ENCODE measurements around the gene SCNN1B.

DNA sequence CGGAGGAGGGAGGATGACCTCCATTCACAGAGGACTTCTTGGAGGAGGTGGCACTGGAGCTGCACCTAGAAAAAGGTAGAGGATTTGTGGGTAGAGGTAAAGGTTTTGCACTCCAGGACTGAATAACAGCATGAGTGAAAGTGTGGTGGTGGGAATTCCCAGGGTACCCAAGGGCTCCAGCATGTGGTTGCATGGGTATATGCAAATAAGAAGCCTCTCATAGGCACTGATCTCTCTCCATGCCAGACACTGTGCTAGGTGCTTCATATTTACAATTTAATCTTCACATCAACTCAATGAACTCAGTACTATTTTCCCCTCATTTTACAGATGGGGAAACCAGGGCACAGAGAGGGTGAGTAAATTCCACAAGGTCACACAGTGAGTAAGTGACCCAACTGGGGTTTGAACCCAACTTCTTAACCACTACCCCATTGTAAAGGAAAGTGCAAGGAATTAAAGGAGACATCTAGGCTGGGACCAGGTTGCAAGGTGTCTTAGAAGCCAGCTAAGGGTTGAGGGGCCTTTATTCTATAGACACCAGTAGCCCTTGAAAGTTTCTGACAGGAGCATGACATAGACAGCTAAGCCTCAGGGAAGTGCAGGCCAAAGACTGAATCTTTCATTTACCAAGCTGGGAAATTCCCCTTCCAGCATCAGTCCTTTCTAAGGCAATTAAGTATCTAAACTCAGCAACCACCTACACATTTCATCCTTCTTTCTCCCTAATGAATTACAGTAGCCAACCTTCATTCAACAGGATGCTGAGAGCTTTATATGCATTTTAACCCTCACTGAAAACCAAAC lies 21.3 kb downstream of the SCNN1B start:
- TF ChIP-seq, protein P1, sequence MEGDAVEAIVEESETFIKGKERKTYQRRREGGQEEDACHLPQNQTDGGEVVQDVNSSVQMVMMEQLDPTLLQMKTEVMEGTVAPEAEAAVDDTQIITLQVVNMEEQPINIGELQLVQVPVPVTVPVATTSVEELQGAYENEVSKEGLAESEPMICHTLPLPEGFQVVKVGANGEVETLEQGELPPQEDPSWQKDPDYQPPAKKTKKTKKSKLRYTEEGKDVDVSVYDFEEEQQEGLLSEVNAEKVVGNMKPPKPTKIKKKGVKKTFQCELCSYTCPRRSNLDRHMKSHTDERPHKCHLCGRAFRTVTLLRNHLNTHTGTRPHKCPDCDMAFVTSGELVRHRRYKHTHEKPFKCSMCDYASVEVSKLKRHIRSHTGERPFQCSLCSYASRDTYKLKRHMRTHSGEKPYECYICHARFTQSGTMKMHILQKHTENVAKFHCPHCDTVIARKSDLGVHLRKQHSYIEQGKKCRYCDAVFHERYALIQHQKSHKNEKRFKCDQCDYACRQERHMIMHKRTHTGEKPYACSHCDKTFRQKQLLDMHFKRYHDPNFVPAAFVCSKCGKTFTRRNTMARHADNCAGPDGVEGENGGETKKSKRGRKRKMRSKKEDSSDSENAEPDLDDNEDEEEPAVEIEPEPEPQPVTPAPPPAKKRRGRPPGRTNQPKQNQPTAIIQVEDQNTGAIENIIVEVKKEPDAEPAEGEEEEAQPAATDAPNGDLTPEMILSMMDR (IDR thresholded peaks at IDR 0.05), result no peak
- no peak for TF ChIP-seq POLR2A (IDR thresholded peaks at IDR 0.05)

Measured in body of pancreas (tissue), 4 donors.